Activated naive CD4-positive, alpha-beta T cell treated with anti-CD3 and anti-CD28 coated beads, Interleukin-2, amount 10 ng/mL, durations not matched to agents 7 days and 5 days (primary cell): ENCODE results near the gene CPNE4.

Experiments
- CTCF ChIA-PET: fragments of 350-600 bp; sonication (Branson Sonifier 250); formaldehyde crosslinking; loops from one replicate; lab custom pipeline; 2021; ENCODE audit warnings: antibody characterized with exemption; lab: Charles Lee
- DNase-seq: peaks from one replicate; pipeline ENCODE4 v3.0.0-alpha.2; 2020
- H3K27ac Mint-ChIP-seq: one replicate; pipeline ENCODE4 v1.8.0; 2021; ENCODE audit warnings: mild to moderate bottlenecking, moderate library complexity, mixed read lengths
- H3K27me3 Mint-ChIP-seq: one replicate; pipeline ENCODE4 v1.8.0; 2021; ENCODE audit warnings: mild to moderate bottlenecking, mixed read lengths
- H3K36me3 Mint-ChIP-seq: one replicate; pipeline ENCODE4 v1.8.0; 2021; ENCODE audit warnings: mixed read lengths
- H3K4me1 Mint-ChIP-seq: one replicate; pipeline ENCODE4 v1.8.0; 2021; ENCODE audit warnings: mixed read lengths
- H3K4me3 Mint-ChIP-seq: one replicate; pipeline ENCODE4 v1.8.0; 2021; ENCODE audit warnings: mild to moderate bottlenecking, moderate library complexity, mixed read lengths
- H3K9me3 Mint-ChIP-seq: one replicate; pipeline ENCODE4 v1.8.0; 2021; ENCODE audit warnings: mixed read lengths

CPNE4 gene

DNA sequence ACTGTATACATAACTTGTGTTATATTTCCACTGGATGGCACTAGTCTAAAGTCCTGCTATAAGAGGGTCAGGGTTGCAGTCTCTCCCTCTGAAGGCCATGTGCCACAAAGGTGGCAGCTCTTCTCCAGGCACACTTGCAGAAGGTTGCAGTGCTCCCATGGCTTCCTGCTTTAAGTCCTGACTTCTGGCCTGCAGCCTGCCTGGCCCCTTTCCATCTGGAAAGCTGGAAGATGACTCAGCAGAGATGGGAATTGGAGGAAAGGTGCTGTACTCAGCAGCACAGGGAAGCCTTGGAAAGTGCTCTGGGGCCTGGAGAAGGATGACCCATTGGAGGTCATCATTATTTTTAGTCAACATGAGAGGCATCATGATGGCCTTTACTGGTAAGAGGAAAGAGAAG lies 491.1 kb downstream of the CPNE4 start:
- H3K27me3 Mint-ChIP-seq: peaks cover 18% of the 10 kb centered on the region
- no peak overlapping the region for H3K4me3 Mint-ChIP-seq
- no peak for DNase-seq
- H3K4me1 Mint-ChIP-seq: no peaks in the 10 kb centered on the region
- CTCF ChIA-PET: interaction anchor here (0.8 to 1.2 kb wide), 2 partner anchors 9 to 18 kb away, joined by 3 to 4 read pairs; no protein-coding TSS in a partner anchor
- no peaks in the 10 kb centered on the region for H3K36me3 Mint-ChIP-seq
- no peak overlapping the region for H3K27ac Mint-ChIP-seq
- H3K9me3 Mint-ChIP-seq: no peaks in the 10 kb centered on the region

DNA sequence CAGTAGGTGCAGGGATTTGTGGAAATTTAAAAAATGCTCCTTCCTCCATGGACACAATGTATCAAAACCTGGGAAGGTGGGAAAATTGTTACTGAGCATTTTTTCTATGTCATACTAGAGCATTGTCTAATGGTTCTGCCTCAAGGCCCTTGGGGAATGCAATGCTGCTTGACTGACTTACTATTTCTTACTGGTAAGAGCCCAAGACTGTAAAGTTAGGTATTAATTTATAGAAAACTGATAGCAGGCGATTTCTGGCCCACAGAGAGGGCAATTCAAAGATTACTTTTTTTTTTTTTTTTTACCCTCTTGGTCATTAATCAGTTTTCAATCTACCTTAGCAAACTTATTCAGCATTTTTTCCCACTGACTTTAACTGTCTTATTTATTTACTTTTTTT lies 493.5 kb downstream of the CPNE4 start:
- CTCF ChIA-PET: no interaction called here
- no peak for DNase-seq
- no peaks in the 10 kb centered on the region for H3K9me3 Mint-ChIP-seq
- H3K4me1 Mint-ChIP-seq: no peaks in the 10 kb centered on the region
- H3K27ac Mint-ChIP-seq: no peak overlapping the region
- H3K4me3 Mint-ChIP-seq: no peak overlapping the region
- peaks cover 18% of the 10 kb centered on the region for H3K27me3 Mint-ChIP-seq
- no peaks in the 10 kb centered on the region for H3K36me3 Mint-ChIP-seq

DNA sequence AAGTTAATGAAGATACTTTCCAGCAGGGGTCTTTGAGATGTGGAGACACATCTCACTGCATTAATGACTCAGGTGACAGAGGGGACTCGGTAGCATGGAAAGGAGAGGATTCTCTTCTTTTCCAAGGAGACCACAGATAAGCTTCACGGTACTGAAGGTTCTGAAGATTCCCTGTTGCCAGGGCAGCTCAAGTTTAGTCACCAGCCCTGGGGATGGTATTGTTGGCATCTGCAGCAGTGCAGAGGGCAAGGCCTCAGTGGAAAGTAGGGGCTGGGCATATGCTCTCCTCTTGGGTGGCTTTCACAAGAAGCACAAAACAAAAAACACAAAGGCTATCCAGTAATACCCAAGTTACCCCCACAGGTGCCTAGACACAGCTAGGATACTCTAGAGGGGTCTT lies 494.0 kb downstream of the CPNE4 start:
- Mint-ChIP-seq H3K4me3 (no peak overlapping the region), H3K36me3 (no peaks in the 10 kb centered on the region), H3K27me3 (peaks cover 18% of the 10 kb centered on the region), H3K9me3 (no peaks in the 10 kb centered on the region), H3K4me1 (no peaks in the 10 kb centered on the region), H3K27ac (no peak overlapping the region)
- CTCF ChIA-PET: no interaction called here
- no peak for DNase-seq

DNA sequence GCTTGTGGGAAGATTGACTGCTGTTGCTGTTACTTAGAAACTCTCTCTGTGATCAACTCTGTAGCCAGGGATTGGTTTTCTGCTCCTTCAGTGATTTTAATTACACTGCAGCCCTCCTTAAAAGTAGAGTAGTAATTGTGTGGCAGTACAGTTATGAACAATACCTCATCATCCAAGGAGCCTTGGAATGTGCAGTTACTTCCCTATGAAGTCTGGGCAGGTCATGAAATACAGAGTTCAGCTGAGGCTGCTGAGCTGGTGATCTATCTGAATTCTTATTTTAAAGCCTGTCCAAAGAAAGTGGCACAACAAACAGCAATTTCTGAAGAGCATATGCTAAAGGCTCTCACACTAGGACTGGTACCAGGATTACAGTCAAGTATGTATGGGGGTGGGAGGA lies 494.7 kb downstream of the CPNE4 start:
- no peak for DNase-seq
- Mint-ChIP-seq H3K27ac (no peak overlapping the region), H3K4me1 (no peaks in the 10 kb centered on the region), H3K27me3 (peaks cover 18% of the 10 kb centered on the region), H3K36me3 (no peaks in the 10 kb centered on the region), H3K9me3 (no peaks in the 10 kb centered on the region), H3K4me3 (no peak overlapping the region)
- CTCF ChIA-PET: interaction anchor here (1.4 kb wide), 1 partner anchor 9 kb away, joined by 6 read pairs; no protein-coding TSS in a partner anchor

DNA sequence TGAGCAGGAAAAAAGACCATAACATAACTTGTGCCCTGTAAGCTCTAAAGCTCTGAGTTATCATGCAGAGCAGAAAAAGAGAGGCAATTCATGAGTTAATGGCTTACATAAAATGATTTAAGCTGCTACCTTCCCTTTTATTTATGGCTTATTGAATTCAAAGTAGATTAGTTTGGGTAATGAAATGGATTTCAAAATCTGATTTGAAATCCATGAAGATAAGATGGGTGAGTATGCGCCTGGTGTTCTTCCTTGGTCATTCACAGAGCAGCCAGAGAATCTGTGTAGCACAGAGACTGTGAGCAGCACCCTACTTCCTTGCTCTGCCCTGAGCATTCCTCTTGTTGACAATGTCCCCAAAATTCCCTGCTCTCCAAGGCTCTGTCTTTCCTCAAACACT lies 495.8 kb downstream of the CPNE4 start:
- Mint-ChIP-seq H3K4me3 (no peak overlapping the region), H3K27me3 (peaks cover 13% of the 10 kb centered on the region), H3K27ac (no peak overlapping the region), H3K4me1 (no peaks in the 10 kb centered on the region), H3K9me3 (no peaks in the 10 kb centered on the region), H3K36me3 (no peaks in the 10 kb centered on the region)
- CTCF ChIA-PET: interaction anchor here (1.1 to 1.4 kb wide), 2 partner anchors 9 to 10 kb away, joined by 3 to 6 read pairs; no protein-coding TSS in a partner anchor
- no peak for DNase-seq

DNA sequence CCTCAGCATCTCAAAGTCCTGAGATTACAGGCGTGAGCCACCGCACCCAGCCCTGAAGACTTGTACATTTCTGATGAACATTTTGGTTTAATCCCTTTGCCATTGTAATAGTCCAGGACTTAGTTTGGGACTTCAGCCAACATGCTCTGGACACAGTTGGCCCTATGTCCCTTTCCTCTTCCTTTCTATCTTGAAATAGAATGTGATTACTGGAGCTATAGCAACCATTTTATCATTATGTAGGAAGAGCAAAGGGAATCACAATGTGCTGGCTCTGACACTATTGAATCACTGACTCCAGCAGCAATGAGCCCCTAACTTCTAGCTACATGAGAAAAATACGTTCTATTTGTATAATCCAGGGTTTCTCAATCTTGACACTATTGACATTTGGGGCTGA lies 497.3 kb downstream of the CPNE4 start:
- Mint-ChIP-seq H3K9me3 (no peaks in the 10 kb centered on the region), H3K4me3 (no peak overlapping the region)
- CTCF ChIA-PET: no interaction called here

DNA sequence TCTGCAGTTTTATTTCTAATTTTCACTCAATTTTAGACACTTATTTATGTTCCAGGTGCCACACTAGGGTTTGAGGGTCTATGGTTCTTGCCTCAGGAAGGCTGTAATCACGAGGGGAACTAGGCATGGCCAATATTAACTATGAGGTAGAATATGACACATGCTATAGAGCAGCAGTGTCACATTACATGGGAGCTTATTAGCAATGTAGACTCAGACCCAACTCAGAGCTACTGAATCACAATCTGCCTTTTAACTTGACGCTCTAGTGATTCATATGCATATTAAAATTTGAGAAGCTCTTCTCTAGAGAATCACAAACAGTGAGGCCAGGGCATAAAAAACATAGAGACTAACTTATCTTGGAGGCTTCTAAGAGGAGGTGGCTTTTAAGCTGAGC lies 499.2 kb downstream of the CPNE4 start:
- no peak overlapping the region for H3K27ac Mint-ChIP-seq
- H3K9me3 Mint-ChIP-seq: no peaks in the 10 kb centered on the region
- no peak overlapping the region for H3K4me3 Mint-ChIP-seq
- no peaks in the 10 kb centered on the region for H3K4me1 Mint-ChIP-seq
- no peak for DNase-seq
- no peaks in the 10 kb centered on the region for H3K36me3 Mint-ChIP-seq
- CTCF ChIA-PET: no interaction called here
- peaks cover 8% of the 10 kb centered on the region for H3K27me3 Mint-ChIP-seq

More for the DNA sequence above, 497.3 kb downstream of the CPNE4 start:
- H3K27me3 Mint-ChIP-seq: peaks cover 11% of the 10 kb centered on the region
- no peaks in the 10 kb centered on the region for H3K36me3 Mint-ChIP-seq
- DNase-seq: no peak
- no peaks in the 10 kb centered on the region for H3K4me1 Mint-ChIP-seq
- no peak overlapping the region for H3K27ac Mint-ChIP-seq

DNA sequence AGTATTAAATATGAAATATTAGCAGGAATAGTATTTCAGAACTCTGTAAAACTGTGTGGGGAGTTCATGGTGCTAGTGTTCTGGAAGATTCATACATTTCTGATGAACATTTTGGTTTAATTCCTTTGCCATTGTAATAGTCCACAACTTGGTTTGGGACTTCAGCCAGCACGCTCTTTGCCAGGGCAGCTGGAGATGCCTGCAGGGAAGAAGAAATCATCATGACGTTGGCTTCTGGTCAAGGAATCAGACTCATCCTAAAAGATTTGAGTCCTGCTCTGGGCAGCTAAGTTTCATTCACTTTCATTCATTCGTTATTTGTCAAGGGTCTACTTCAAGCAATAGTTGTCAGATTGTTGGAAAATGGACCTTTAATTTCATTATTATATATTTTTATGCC lies 499.7 kb downstream of the CPNE4 start:
- H3K4me1 Mint-ChIP-seq: no peaks in the 10 kb centered on the region
- no peak overlapping the region for H3K27ac Mint-ChIP-seq
- H3K36me3 Mint-ChIP-seq: no peaks in the 10 kb centered on the region
- peaks cover 4% of the 10 kb centered on the region for H3K27me3 Mint-ChIP-seq
- H3K9me3 Mint-ChIP-seq: no peaks in the 10 kb centered on the region
- CTCF ChIA-PET: no interaction called here
- no peak overlapping the region for H3K4me3 Mint-ChIP-seq
- DNase-seq: no peak

DNA sequence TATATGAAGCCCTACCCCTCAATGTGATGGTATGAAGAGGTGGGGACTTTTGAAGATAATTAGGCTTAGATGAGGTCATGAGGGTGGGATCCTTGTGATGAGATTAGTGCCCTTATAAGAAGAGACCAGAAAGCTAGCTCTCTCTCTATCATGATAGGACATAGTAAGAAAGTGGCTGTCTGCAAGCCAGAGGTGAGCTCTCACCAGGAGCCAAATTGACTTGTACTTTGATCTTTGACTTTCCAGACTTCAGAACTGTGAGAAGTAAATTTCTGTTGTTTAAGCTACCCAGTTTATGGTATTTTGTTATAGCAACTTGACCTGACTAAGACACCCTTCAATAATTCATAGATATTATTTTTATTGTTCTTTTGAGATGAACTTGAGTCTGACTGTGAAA lies 502.2 kb downstream of the CPNE4 start:
- DNase-seq: no peak
- Mint-ChIP-seq H3K4me3 (no peak overlapping the region), H3K4me1 (no peaks in the 10 kb centered on the region), H3K27ac (no peak overlapping the region), H3K9me3 (no peaks in the 10 kb centered on the region), H3K36me3 (no peaks in the 10 kb centered on the region), H3K27me3 (peaks cover 12% of the 10 kb centered on the region)
- CTCF ChIA-PET: no interaction called here

DNA sequence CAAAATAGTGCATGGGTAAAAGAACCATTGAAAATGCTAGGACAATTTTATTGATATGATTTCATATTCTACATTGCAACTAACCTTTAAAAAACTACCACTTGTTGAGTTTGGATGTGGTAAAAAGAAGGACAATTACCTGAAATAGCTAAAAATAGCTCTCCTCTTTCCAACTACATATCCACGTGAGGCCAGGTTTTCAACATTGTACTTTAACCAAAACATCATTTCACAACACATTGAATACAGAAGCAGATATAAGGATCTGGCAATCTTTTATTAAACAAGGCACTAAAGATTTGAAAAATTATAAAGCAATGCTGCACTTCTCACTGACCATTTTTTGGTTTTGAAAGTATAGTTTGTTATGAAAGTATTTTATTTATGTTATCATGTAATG lies 504.0 kb downstream of the CPNE4 start:
- Mint-ChIP-seq H3K4me3 (no peak overlapping the region), H3K27me3 (peaks cover 28% of the 10 kb centered on the region), H3K4me1 (no peaks in the 10 kb centered on the region), H3K27ac (no peak overlapping the region), H3K9me3 (no peaks in the 10 kb centered on the region), H3K36me3 (no peaks in the 10 kb centered on the region)
- CTCF ChIA-PET: no interaction called here
- no peak for DNase-seq

DNA sequence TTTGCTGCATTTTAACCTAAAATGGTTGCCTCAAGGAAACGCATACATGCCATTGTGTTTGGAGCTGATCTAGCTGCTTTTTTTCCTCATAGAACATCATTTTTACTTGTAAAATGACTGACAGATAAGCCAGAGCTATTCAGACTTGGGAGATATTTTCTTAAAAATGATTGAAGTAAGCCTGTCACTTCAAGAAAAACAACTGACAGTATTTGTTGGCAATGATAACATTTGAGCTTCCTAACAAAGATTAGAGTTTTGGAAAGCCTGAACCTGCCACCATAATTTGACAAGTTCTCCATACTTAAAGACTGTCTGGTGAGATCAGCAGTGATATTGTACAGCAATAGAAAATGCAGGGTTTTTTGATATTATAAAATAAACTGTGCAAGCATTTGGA lies 504.4 kb downstream of the CPNE4 start:
- no peak for DNase-seq
- H3K27me3 Mint-ChIP-seq: peaks cover 33% of the 10 kb centered on the region

DNA sequence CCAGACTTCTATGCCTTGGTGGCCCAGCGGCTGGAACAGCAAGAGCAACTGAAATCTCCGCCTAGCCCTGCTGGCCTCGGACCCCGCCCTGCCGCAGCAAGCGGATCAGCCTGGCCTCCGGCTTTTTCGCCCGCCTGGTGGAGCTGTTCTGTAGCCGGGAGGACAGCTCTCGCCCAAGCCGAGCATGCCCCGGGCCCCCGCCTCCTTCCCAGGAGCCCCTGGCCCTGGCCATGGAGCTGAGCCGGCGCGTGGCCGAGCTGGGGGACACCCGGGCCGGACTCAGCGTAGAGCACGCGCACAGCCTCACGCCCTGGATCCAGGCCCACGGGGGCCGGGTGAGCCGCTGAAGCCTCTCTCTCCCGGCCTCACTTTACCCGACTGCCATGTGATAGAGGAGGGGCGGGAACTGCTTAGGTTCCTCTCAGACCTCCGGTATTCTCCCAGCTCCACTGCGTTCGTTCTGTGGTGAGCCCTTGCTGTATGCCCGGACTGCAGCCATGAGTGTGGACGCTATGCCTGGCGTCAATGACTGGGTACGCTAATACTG lies 507.9 kb downstream of the CPNE4 start:
- H3K4me3 Mint-ChIP-seq: no peak overlapping the region
- peaks cover 38% of the 10 kb centered on the region for H3K27me3 Mint-ChIP-seq
- no peaks in the 10 kb centered on the region for H3K4me1 Mint-ChIP-seq
- DNase-seq: peak; percentile 28
- no peak overlapping the region for H3K27ac Mint-ChIP-seq
- no peaks in the 10 kb centered on the region for H3K9me3 Mint-ChIP-seq
- CTCF ChIA-PET: no interaction called here
- no peaks in the 10 kb centered on the region for H3K36me3 Mint-ChIP-seq

More for the DNA sequence above, 504.4 kb downstream of the CPNE4 start:
- Mint-ChIP-seq H3K27ac (no peak overlapping the region), H3K4me1 (no peaks in the 10 kb centered on the region), H3K36me3 (no peaks in the 10 kb centered on the region), H3K9me3 (no peaks in the 10 kb centered on the region), H3K4me3 (no peak overlapping the region)
- CTCF ChIA-PET: no interaction called here

DNA sequence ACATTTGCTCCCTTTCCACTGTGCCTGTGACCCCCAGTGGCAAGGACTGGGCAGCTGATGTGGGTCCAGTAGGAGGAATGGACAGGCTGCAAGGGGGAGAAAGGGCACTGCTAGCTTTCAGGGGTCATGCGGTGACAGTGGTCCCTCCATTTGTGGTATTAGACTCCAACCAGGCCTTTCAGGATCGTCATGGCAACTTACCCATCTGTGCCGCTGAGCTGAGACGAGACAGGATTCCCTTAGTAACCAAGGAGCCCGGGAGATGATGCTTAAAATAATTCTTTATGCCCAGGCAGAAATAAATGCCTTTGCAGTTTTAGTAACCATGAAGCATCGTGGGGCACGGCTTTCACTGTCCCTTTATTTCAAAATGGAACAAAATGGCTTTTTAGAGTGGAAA lies 516.1 kb downstream of the CPNE4 start:
- CTCF ChIA-PET: no interaction called here
- H3K27me3 Mint-ChIP-seq: peaks cover 4% of the 10 kb centered on the region
- DNase-seq: no peak
- no peaks in the 10 kb centered on the region for H3K4me1 Mint-ChIP-seq
- no peak overlapping the region for H3K4me3 Mint-ChIP-seq
- H3K36me3 Mint-ChIP-seq: no peaks in the 10 kb centered on the region
- no peaks in the 10 kb centered on the region for H3K9me3 Mint-ChIP-seq
- no peak overlapping the region for H3K27ac Mint-ChIP-seq

DNA sequence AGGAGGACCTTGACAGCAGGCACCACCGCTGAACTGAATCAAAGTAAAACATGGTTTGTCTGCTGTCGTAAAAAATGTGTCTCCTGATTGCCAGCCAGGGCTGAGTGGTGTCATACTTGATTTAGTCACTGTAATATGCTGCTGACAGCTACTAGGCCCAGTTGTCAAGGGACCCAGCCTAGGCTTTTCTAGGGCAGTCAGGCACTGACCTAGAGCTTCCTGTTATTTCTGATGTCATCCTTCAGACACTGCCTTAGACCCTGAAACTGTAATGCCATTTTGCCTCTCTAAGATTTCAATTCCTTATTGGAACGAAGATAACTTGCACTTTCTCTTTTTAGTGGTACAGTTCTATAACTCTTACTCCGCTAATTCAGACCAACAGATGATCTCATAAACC lies 529.4 kb downstream of the CPNE4 start:
- H3K9me3 Mint-ChIP-seq: no peaks in the 10 kb centered on the region
- no peak for DNase-seq
- peaks cover 35% of the 10 kb centered on the region for H3K4me1 Mint-ChIP-seq
- CTCF ChIA-PET: no interaction called here
- H3K27ac Mint-ChIP-seq: no peak overlapping the region
- H3K4me3 Mint-ChIP-seq: no peak overlapping the region
- H3K36me3 Mint-ChIP-seq: peaks cover 11% of the 10 kb centered on the region
- H3K27me3 Mint-ChIP-seq: no peaks in the 10 kb centered on the region

DNA sequence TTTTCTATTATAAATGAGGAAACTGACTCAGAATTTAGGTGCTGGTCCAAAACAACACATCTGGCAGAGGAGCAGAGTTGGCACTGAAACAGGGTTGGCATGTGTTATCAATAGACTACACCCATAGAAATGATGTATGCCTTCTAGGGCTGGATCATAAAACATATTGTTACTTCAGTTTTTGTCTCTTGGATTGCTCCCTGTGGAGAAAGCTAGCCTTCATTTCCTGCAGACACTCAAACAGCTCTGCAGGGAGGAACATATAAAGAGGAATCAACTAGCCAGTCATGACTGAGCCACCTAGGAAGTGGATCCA lies 531.5 kb downstream of the CPNE4 start:
- peaks cover 25% of the 10 kb centered on the region for H3K36me3 Mint-ChIP-seq
- H3K9me3 Mint-ChIP-seq: no peaks in the 10 kb centered on the region
- CTCF ChIA-PET: no interaction called here
- H3K4me1 Mint-ChIP-seq: peaks cover 38% of the 10 kb centered on the region
- H3K27me3 Mint-ChIP-seq: no peaks in the 10 kb centered on the region
- peak overlapping the region; percentile 98 for H3K4me3 Mint-ChIP-seq
- H3K27ac Mint-ChIP-seq: peak overlapping the region; percentile 8
- no peak for DNase-seq
